T-helper 2 cell treated with Interferon-gamma antibody and Interleukin-4, amounts not matched to agents 5 μg/mL and 100 μg/mL, for 36 hours (primary cell): ENCODE data around the gene SLC33A1.
A peak's percentile ranks its signal among the peaks of the same experiment; 100 is the strongest.
"Not testable (repeated sequence)": the region's sequence is repeated elsewhere in the genome, so short reads cannot be mapped to it uniquely, and the experiment has no call there.

Experiments used
- DNase-seq: peaks from one replicate; pipeline ENCODE4 v3.0.0; 2021; ENCODE audit warnings: low spot score
- H3K27ac Mint-ChIP-seq: one replicate; pipeline ENCODE4 v1.8.0; 2021; ENCODE audit warnings: mild to moderate bottlenecking, mixed read lengths
- H3K27me3 Mint-ChIP-seq: one replicate; pipeline ENCODE4 v1.8.0; 2021; ENCODE audit warnings: low read depth, mixed read lengths
- H3K36me3 Mint-ChIP-seq: one replicate; pipeline ENCODE4 v1.8.0; 2021; ENCODE audit warnings: low read depth, mixed read lengths
- H3K4me1 Mint-ChIP-seq: one replicate; pipeline ENCODE4 v1.8.0; 2021; ENCODE audit warnings: low read depth, mixed read lengths
- H3K4me3 Mint-ChIP-seq: one replicate; pipeline ENCODE4 v1.8.0; 2022; ENCODE audit warnings: mild to moderate bottlenecking, moderate library complexity, mixed read lengths
- H3K9me3 Mint-ChIP-seq: one replicate; pipeline ENCODE4 v1.8.0; 2021; ENCODE audit warnings: mixed read lengths

The SLC33A1 gene

GRCh38 chr3:155871746-155872158, 17.5 kb upstream of the SLC33A1 start:
- H3K4me3 Mint-ChIP-seq = peak overlapping the region; percentile 99
- H3K27ac Mint-ChIP-seq = peak overlapping the region; percentile 94
- no peak for DNase-seq
- H3K27me3 Mint-ChIP-seq = no peaks in the 10 kb centered on the region
- H3K36me3 Mint-ChIP-seq = peaks cover 3% of the 10 kb centered on the region
- H3K9me3 Mint-ChIP-seq = no peaks in the 10 kb centered on the region
- H3K4me1 Mint-ChIP-seq = peaks cover 18% of the 10 kb centered on the region

GRCh38 chr3:155870945-155871745, 16.9 kb upstream of the SLC33A1 start:
- Mint-ChIP-seq H3K4me1 (peaks cover 17% of the 10 kb centered on the region), H3K27me3 (no peaks in the 10 kb centered on the region), H3K4me3 (peak overlapping the region; percentile 99), H3K36me3 (peaks cover 3% of the 10 kb centered on the region), H3K27ac (peak overlapping the region; percentile 94), H3K9me3 (no peaks in the 10 kb centered on the region)
- DNase-seq = peak; percentile 56

- no peaks in the 10 kb centered on the region for H3K27me3 Mint-ChIP-seq
- DNase-seq = peak; percentile 97
- peaks cover 15% of the 10 kb centered on the region for H3K4me1 Mint-ChIP-seq
- no peaks in the 10 kb centered on the region for H3K9me3 Mint-ChIP-seq
- peak within 1 kb of the TSS; percentile 99 for H3K4me3 Mint-ChIP-seq
- H3K36me3 Mint-ChIP-seq = peaks cover 3% of the 10 kb centered on the region
- H3K27ac Mint-ChIP-seq = peak within 1 kb of the TSS; percentile 95
These were observed 16.1 kb upstream of the SLC33A1 start, which contains the start of gene GMPS for GRCh38 chr3:155870133-155870944. Gene GMPS, plus strand, starts transcription at chr3:155870650. Its CDS starts 221 bp downstream, at chr3:155870871.

- Mint-ChIP-seq H3K4me3 (peak overlapping the region; percentile 92), H3K27ac (peak overlapping the region; percentile 95), H3K36me3 (peaks cover 3% of the 10 kb centered on the region), H3K9me3 (no peaks in the 10 kb centered on the region), H3K4me1 (peaks cover 15% of the 10 kb centered on the region), H3K27me3 (no peaks in the 10 kb centered on the region)
- no peak for DNase-seq
These were observed 15.5 kb upstream of the SLC33A1 start for GRCh38 chr3:155869691-155870090.

GRCh38 chr3:155863072-155863784, 9.0 kb upstream of the SLC33A1 start:
- H3K4me1 Mint-ChIP-seq = peaks cover 28% of the 10 kb centered on the region
- H3K4me3 Mint-ChIP-seq = no peak overlapping the region
- no peaks in the 10 kb centered on the region for H3K27me3 Mint-ChIP-seq
- peaks cover 10% of the 10 kb centered on the region for H3K36me3 Mint-ChIP-seq
- peaks cover 7% of the 10 kb centered on the region for H3K9me3 Mint-ChIP-seq
- peak overlapping the region; percentile 55 for H3K27ac Mint-ChIP-seq
- DNase-seq = no peak

- H3K9me3 Mint-ChIP-seq, H3K27me3 Mint-ChIP-seq: not testable (repeated sequence)
- DNase-seq = peak; percentile 67
- Mint-ChIP-seq H3K36me3 (peaks cover 10% of the 10 kb centered on the region), H3K4me1 (peaks cover 30% of the 10 kb centered on the region), H3K27ac (peak overlapping the region; percentile 89), H3K4me3 (peak overlapping the region; percentile 48)
These were observed 8.2 kb upstream of the SLC33A1 start for GRCh38 chr3:155862290-155862982.

GRCh38 chr3:155861476-155862183, 7.4 kb upstream of the SLC33A1 start:
- Mint-ChIP-seq H3K27me3 (no peaks in the 10 kb centered on the region), H3K36me3 (peaks cover 10% of the 10 kb centered on the region), H3K4me1 (peaks cover 30% of the 10 kb centered on the region), H3K4me3 (peak overlapping the region; percentile 32), H3K27ac (peak overlapping the region; percentile 89), H3K9me3 (peaks cover 7% of the 10 kb centered on the region)
- no peak for DNase-seq

GRCh38 chr3:155860424-155860823, 6.2 kb upstream of the SLC33A1 start:
- not testable (repeated sequence) for H3K4me3 Mint-ChIP-seq, DNase-seq, H3K27me3 Mint-ChIP-seq, H3K9me3 Mint-ChIP-seq, H3K27ac Mint-ChIP-seq
- Mint-ChIP-seq H3K4me1 (peaks cover 34% of the 10 kb centered on the region), H3K36me3 (peaks cover 10% of the 10 kb centered on the region)

- Mint-ChIP-seq H3K27me3 (no peaks in the 10 kb centered on the region), H3K4me1 (peaks cover 36% of the 10 kb centered on the region), H3K9me3 (peaks cover 7% of the 10 kb centered on the region), H3K36me3 (peaks cover 11% of the 10 kb centered on the region), H3K27ac (no peak overlapping the region), H3K4me3 (no peak overlapping the region)
- no peak for DNase-seq
These were observed 5.6 kb upstream of the SLC33A1 start for GRCh38 chr3:155859859-155860258.

GRCh38 chr3:155853214-155854140, 750 bp downstream of the SLC33A1 start:
- Mint-ChIP-seq H3K4me1 (peaks cover 31% of the 10 kb centered on the region), H3K27me3 (no peaks in the 10 kb centered on the region), H3K27ac (peak overlapping the region; percentile 100), H3K36me3 (peaks cover 31% of the 10 kb centered on the region), H3K4me3 (peak overlapping the region; percentile 92), H3K9me3 (no peaks in the 10 kb centered on the region)
- peak; percentile 38 for DNase-seq

GRCh38 chr3:155852341-155852740, 1.9 kb downstream of the SLC33A1 start:
- Mint-ChIP-seq H3K4me1 (peaks cover 34% of the 10 kb centered on the region), H3K9me3 (no peaks in the 10 kb centered on the region), H3K27ac (peak overlapping the region; percentile 100), H3K4me3 (peak overlapping the region; percentile 92), H3K36me3 (peaks cover 38% of the 10 kb centered on the region), H3K27me3 (no peaks in the 10 kb centered on the region)
- DNase-seq = peak; percentile 1

- not testable (repeated sequence) for H3K27ac Mint-ChIP-seq, H3K27me3 Mint-ChIP-seq, DNase-seq, H3K9me3 Mint-ChIP-seq
- Mint-ChIP-seq H3K4me3 (peak overlapping the region; percentile 46), H3K36me3 (peaks cover 43% of the 10 kb centered on the region), H3K4me1 (peaks cover 32% of the 10 kb centered on the region)
These were observed 4.8 kb downstream of the SLC33A1 start for GRCh38 chr3:155849404-155849803.
